GM19324 (cell line): Measurements from ENCODE around the gene C1orf167.

Source experiments
- ATAC-seq: cut with Tn5 transposase; IDR thresholded peaks from one replicate; pipeline ENCODE4 v1.9.1; 2021; ENCODE audit warnings: mild to moderate bottlenecking, moderate library complexity; ENCODE audit not compliant: unreplicated experiment, low FRiP score

Gene C1orf167

GRCh38 chr1:11782127-11782708, 20.2 kb downstream of the C1orf167 start:
- ATAC-seq: no peak

DNA sequence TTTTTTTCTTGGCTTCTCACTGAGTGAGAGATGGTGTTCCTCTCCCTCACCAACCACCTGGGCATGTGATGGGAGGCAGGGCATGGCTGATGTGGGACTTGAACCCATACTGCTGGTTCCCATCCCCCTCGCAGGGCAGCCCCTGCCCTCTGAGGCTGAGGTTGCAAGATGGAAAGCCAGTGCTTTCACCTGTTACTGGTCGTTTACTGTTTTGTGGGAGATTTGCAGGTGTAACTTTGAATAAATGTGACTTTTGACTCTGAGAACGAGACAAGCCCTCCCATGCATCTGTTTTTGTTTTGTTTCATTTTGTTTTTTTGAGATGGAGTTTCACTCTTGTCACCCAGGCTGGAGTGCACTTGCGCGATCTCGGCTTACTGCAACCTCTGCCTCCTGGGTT, 21.6 kb downstream of the C1orf167 start:
- no peak for ATAC-seq

- ATAC-seq: no peak
Measured at GRCh38 chr1:11784256-11784992, 22.4 kb downstream of the C1orf167 start.

- ATAC-seq: no peak
Measured at GRCh38 chr1:11784993-11785769, 23.2 kb downstream of the C1orf167 start.

GRCh38 chr1:11786168-11786567, 24.2 kb downstream of the C1orf167 start:
- no peak for ATAC-seq

GRCh38 chr1:11787251-11787803, 25.3 kb downstream of the C1orf167 start:
- no peak for ATAC-seq

- no peak for ATAC-seq
Measured at GRCh38 chr1:11787804-11788436, 25.9 kb downstream of the C1orf167 start.

DNA sequence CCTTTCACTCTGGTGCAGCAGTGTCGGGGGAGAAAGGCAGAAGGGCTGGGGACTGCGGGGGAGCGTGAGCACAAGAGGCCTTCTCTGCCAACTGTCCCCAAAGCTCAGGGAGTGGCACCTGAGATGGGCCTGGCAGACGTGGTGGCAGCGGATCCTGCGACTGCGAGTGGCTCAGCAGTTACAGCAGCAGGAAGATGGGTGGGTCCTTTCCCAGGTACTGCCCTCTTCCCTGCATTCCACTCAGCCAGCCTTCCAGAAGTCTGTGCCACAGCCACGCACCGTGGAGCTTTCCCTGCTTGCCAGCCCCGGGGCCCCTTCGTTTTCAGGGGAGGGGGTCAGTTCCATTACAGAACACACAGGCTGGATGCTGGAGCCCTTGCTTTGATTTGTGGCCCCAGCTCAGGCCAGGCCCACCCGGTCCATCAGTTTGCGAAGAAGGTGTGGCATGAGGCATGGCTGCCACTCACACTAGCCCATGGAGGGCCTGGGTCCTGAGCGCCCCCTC, 26.6 kb downstream of the C1orf167 start:
- ATAC-seq: no peak

DNA sequence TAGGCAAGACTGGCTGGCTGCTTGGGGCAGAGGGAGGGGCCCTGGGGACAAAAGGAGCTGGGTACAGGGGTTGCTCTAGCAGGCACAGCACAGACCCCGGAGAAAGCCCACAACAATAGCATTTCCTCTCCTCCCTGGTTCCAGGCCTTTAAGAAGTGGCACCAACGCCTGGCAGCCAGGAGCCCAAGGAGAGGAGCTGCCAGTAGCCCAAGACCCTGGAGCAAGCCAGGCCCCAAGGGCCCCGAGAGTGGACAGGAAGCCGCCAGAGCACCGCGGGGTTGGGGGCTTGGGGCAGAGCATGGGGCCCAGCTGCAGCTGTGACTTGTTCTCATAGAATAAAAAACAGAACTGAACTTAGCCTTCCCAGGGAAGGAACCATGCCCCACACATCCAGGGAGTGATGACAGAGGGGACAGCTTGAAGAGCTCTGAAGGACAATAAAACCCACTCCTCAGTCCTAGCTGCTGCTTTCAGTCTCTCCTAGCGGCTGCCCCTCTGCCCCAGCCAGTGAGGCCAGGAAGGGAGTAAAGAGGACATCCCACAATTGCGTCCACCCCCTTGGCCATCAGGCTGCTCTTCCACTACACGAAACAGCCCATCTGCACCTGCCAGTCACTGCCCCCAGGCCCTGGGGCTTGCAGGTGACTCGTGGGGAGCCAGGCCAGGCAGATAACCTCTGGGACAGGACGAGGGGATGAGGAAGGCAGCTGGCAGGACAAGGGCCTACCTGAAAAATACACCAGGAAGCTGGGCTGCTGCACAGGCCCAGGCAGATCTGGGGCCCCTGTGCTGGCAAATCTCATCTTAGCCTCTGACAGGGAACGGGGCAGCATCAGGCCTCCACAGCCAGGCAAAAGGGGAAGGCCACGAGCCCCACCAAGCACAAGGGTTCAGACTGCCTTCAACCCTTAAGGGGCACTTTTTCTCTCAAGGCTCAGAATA, 27.4 kb downstream of the C1orf167 start:
- ATAC-seq: no peak

- no peak for ATAC-seq
Measured at GRCh38 chr1:11790101-11790879, 28.3 kb downstream of the C1orf167 start.

GRCh38 chr1:11790880-11791715, 29.1 kb downstream of the C1orf167 start:
- ATAC-seq: no peak

DNA sequence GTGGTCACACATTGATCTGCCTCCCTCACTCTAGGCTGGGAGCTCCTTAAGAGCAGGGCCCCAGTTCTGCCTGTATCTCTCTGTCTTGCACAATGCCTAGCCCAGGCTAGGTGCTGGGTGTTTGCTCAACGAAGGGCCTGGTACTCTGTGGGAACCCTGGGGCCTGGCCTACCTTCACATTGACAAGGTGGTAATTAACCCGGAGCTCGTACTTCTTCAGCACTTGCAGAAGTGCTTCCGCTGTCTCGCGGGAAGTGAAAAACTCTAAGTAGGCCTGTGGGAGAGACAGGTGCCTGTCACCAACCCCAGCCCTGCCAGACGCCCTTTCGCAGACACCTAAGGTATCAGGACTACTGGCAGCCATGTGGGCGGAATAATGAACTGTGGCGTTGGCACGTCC, 30.1 kb downstream of the C1orf167 start:
- ATAC-seq: no peak

GRCh38 chr1:11793819-11794218, 31.8 kb downstream of the C1orf167 start:
- ATAC-seq: no peak

- ATAC-seq: no peak
Measured at GRCh38 chr1:11794446-11795237, 32.6 kb downstream of the C1orf167 start.

GRCh38 chr1:11795238-11795890, 33.4 kb downstream of the C1orf167 start:
- no peak for ATAC-seq

DNA sequence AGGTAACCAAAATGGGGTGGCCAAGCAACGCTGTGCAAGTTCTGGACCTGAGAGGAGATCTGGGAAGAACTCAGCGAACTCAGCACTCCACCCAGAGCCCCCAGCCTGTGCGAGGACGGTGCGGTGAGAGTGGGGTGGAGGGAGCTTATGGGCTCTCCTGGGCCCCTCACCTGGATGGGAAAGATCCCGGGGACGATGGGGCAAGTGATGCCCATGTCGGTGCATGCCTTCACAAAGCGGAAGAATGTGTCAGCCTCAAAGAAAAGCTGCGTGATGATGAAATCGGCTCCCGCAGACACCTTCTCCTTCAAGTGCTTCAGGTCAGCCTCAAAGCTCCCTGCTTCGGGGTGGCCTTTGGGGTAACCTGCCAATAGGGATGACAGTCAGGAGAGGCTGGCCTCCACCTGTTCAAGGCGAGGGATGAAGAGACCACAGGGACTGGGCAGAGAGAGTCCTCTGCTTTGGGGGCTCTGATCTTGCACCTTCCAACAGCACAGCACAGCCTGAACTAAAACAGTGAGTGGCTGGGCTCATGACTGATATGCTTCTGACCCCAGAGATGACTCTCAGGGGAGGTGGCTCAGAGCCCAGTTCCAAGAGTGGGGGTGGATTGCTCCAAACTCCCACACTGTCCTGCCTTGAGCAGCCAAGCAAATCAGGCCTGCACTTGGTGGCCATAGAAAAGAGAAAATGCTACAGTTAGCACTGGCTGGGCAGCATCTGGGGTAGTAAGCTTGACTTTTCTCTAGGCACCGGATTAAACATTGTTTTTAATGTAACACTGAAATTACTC, 34.2 kb downstream of the C1orf167 start:
- no peak for ATAC-seq
